Erythroblast (primary cell): ENCODE measurements around the gene SLC34A3.

Experiments used
- GATA1 ChIP-seq: IDR thresholded peaks from 2 replicates; pipeline ENCODE4 v1.6.1; 2011; ENCODE audit warnings: low read depth, mild to moderate bottlenecking, control low read depth, low read length, moderate library complexity
- POLR2A ChIP-seq: IDR thresholded peaks from 2 replicates; pipeline ENCODE4 v1.6.1; 2011; ENCODE audit warnings: mild to moderate bottlenecking, low read length

DNA sequence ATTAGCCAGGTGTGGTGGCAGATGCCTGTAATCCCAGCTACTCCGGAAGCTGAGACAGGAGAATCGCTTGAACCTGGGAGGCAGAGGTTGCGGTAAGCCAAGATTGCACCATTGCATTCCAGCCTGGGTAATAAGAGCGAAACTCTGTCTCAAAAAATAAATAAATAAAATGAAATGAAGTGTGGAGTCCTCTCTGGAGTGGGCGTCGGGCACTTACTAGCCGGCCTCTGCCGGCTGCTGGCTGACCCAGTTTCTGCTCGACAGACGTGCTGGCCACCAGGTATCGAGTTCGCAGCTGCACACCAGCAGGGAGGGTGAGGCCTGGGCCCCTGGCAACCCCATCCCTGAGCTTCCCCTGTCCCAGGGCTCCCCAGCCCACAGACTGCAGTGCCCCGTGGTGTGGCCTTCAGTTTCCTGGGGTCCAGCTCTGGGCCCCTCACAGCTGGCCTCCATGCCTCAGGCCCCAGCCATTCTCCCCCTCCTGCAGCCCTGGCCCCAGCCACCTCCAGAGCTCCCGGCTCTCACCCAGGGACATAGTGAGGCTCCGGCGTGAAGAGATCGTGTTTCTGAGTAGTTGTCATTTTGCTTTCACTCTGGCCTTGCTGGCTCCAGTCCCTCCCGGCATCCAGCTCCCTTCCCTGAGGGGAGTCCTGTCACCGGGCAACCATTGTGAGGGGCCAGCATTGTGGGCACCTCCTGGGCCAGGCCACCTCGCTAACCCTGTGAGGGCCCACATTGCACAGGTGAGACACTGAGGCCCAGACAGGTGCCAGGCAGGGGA lies 16.6 kb downstream of the SLC34A3 start:
- no peak for TF ChIP-seq POLR2A
- TF ChIP-seq GATA1, result no peak
